DMS53 treated with DMSO at 0.1 percent for 48 hours (cell line): ENCODE data around the gene STK4.

Experiments
- DNase-seq: peaks from one replicate; lab custom pipeline; 2025; ENCODE audit not compliant: unreplicated experiment; lab: John Stamatoyannopoulos, UW

Gene STK4

DNA sequence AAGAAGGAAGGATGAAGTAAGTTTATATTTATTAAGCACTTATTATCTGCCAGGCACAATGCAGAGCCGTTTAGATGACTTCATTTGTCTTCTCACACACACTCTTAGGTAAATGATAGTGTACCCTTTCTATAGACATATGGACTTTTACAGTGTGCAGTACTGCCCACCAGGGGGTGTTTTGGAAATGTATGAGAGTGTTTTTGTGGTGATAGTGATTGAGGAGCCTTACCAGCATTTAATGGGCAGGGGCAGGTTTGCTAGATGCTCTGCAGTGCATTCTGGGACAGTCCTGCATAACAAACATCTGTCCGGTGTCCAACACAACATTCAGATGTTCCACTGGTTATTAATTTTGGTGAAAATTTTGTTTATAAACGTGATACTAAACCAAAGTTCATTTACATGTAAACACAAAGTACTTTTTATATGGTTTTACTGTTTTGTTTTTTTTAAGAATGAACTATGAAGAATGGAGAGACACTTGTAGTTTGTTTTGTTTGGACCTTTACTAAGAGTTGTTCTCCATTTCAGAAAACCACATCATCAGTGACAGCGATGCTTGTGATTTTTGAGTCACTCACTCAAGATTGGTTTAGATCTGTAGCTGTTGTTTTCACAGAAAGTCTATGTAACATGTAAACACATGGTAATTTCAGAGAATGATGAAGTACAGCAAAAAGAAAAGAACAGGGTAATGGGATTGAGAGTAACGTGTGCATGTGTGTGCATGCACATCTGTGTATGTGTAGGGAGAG, 114.7 kb downstream of the STK4 start:
- DNase-seq, result no peak

GRCh38 chr20:45082468-45082867, 116.2 kb downstream of the STK4 start:
- no peak for DNase-seq

- no peak for DNase-seq
Observed at GRCh38 chr20:45083127-45083526, 116.8 kb downstream of the STK4 start.

DNA sequence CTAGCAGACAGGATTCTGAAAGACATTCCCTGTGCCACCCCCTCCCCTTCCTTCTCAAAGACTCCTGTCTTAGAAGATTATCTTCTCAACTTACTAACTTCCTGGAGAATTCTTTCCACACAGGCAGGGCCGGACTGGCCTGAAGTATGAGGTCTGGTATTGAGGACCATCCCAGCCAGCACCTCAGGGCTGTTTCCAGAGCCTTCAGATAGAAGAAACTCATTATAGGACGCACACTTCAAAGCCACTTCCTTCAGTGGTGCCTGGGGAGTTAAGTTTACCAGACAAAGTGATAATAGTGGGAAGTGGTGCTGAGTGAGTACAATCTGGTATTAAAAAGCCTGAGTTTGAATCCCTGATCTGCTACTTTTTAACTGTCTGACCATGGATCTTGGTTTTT, 119.0 kb downstream of the STK4 start:
- DNase-seq, result no peak

DNA sequence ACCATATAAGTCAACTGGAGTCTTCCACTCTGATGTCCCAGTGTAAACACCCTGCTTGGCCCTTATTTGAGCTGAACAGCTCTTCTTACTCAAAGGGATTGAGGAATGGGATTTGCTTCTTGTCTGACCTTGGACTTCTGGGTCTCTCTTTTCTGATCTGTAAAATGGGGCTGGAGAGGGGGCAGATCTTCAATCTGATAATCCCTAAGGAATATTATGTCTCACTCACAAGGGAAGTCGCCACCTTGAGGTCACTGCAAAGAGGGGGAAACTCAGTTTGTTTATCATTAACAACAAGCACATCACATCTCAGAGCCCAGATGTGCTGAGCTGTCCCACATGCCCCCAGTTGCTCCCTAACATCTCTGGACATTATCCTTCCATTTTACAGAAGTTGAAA, 119.6 kb downstream of the STK4 start:
- no peak for DNase-seq

DNA sequence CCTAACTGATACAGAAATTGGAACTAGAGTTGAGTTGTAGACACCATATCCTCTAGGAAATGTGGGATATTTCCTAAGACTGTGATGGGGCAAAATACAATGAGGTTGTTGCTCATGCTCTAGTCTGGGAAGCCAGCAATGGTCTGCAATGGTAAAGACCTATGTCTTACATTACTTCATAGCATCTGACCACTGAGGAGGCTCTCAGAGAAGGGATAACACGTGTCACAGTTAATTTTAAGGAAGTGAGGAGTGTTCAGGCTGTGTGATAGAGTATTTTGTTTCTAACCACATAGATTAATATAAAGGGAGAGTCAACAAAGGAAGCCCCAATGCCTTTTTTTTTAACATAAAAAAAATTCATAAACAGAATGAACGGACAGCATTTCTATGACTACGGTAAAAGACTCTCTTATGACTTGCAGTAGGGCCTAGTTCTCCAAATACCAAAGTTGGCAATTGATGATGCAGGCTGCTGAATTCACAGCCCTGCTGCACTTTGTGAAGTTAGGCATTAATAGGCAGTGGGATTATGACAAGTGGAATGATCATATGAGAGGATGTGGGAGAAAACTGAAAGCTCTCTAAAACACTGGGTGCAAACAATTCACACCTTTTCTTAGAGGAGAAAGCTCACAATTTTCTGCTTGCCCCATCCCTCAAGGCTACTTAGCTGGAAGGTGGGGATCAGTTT, 120.9 kb downstream of the STK4 start:
- no peak for DNase-seq

DNA sequence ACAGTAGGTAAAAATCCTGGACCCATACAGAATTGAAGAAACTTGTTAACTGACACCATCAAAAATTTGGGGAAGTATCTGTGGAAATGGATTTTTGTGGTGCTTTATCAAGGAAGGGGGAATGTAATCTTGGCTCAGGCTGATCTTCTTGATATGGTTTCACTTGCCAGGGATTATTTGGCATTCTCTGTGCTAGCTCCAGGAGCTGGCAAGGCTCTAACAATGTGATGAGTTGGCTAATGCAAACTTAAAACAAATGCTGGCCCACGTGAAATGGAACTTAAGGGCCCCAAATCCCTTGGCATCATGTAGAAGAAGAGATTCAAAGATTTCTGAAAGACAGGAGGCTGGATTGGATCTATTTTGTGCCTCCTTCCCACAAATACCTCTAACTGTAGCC, 121.5 kb downstream of the STK4 start:
- DNase-seq, result no peak

DNA sequence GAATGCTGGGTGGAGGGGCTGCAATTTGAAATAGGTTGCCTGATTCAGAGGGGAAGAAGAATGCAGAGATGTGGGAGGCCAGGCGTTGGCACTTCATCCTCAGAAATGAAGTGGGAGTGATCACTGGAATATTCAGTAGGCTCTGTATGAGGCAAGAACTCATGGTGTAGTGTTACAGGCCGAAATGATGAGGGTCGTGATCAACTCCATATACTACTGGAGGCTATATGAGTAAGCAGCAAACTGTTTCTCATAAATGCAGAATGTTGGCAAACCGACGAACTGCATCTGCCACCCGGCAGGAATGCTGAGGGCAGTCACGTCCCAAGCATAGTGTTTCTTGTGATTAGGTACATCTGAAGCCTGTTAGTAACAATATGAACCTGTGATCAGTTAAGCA, 121.9 kb downstream of the STK4 start:
- no peak for DNase-seq

GRCh38 chr20:45090481-45090880, 124.2 kb downstream of the STK4 start:
- no peak for DNase-seq

- DNase-seq, result no peak
Observed at GRCh38 chr20:45091366-45091765, 125.1 kb downstream of the STK4 start.

DNA sequence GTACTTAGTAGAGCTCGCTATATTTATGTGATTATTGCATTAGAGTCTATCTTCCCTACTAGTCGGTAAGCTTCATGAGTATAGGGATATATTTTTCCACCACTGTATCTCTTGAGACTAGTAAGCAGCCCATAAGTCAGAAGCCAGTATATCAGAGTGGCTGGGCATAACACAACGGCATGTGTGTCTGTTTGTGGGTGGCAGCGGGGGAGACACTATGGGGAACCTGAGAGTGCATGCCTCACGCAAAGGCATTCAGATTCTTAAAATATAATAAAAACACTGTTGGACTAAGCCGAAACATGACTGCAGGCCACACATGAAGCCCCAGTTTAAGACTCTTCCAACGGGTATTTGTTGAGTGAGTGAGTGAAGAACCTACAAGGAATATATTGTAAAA, 126.6 kb downstream of the STK4 start:
- DNase-seq, result no peak

- DNase-seq, result no peak
Observed at GRCh38 chr20:45094201-45094600, 127.9 kb downstream of the STK4 start.

- DNase-seq, result no peak
Observed at GRCh38 chr20:45094864-45095574, 128.7 kb downstream of the STK4 start.

DNA sequence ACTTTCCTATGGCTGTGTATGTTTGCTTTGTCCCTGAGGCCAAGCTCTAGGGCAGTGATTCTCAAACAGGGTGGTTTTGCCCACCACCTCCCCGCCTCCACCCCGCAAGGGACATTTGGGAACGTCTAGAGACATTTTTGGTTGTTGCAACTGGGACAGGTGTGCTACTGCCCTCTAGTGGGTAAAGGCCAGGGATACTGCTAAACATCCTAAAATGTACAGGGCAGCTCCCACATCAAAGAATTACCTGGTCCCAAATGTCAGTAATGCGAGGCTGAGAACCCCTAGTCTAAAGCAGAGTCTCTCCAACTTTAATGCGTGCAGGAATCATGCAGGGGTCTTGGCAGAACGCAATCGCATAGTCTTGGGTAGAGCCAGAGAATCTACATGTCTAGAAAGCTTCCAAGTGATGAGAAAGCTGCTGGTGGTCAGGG, 129.5 kb downstream of the STK4 start:
- DNase-seq, result peak; percentile 47

GRCh38 chr20:45096781-45097180, 130.5 kb downstream of the STK4 start:
- no peak for DNase-seq

GRCh38 chr20:45097485-45098102, 131.3 kb downstream of the STK4 start:
- no peak for DNase-seq

GRCh38 chr20:45098103-45098773, 131.9 kb downstream of the STK4 start:
- no peak for DNase-seq

GRCh38 chr20:45100563-45101245, 134.4 kb downstream of the STK4 start, which contains the start of gene KCNS1:
Gene KCNS1 (minus strand): TSS chr20:45101127. CDS start chr20:45099236, 1,891 bp downstream.
- DNase-seq, result no peak

- DNase-seq, result no peak
Observed at GRCh38 chr20:45101333-45101850, 135.1 kb downstream of the STK4 start.

GRCh38 chr20:45103072-45103471, 136.8 kb downstream of the STK4 start:
- no peak for DNase-seq
